ENCODE measurements around the gene ARHGAP26.

Gene ARHGAP26

DNA sequence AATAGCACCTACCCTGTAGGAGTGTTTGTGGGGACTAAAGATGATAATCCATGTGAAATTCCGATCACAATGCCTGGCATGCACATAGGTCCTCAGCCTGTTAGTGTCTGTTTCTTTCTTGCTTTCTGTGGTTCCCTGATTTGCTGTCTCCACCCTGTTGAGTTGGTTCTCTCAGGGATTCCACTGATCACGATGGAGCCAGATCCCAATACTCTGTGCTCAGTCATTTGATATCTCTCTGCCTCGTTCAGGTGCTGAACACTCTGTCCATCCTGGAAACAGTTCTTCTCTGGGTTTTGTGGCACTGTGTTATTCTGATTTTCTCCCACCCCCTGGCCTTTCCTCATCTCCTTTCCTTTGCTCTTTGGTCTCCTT, 60.8 kb downstream of the ARHGAP26 start:
- TF ChIP-seq, protein P1, sequence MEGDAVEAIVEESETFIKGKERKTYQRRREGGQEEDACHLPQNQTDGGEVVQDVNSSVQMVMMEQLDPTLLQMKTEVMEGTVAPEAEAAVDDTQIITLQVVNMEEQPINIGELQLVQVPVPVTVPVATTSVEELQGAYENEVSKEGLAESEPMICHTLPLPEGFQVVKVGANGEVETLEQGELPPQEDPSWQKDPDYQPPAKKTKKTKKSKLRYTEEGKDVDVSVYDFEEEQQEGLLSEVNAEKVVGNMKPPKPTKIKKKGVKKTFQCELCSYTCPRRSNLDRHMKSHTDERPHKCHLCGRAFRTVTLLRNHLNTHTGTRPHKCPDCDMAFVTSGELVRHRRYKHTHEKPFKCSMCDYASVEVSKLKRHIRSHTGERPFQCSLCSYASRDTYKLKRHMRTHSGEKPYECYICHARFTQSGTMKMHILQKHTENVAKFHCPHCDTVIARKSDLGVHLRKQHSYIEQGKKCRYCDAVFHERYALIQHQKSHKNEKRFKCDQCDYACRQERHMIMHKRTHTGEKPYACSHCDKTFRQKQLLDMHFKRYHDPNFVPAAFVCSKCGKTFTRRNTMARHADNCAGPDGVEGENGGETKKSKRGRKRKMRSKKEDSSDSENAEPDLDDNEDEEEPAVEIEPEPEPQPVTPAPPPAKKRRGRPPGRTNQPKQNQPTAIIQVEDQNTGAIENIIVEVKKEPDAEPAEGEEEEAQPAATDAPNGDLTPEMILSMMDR (IDR thresholded peaks at IDR 0.05; ENCODE audit: low read depth, low read length, missing control alignments) = no peak
- no peak overlapping the region for H3K4me3 ChIP-seq (replicated peaks; ENCODE audit: low read depth, low read length)
- DNase-seq (ENCODE audit: extremely low read depth, low read depth) = no peak

DNA sequence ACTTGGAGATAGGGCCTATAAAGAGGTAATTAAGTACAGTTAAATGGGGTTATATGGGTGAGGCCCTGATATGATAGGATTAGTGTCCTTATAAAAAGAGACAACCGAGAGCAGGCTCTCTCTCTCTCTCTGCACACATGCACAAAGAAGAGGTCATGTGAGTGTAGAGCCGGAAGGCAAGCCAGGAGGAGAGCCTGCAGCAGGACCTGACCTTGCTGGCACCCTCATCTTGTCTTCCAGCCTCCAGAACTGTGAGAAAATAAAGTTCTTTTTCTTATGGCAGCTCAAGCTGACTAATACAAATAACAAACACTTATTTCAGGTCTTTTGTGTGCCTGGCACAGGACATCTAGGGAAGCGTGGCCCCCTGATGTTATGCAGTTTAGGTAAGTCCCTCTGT, 62.1 kb downstream of the ARHGAP26 start:
- no peak overlapping the region for H3K4me3 ChIP-seq (replicated peaks; ENCODE audit: low read depth, low read length)
- no peak for DNase-seq (ENCODE audit: extremely low read depth, low read depth)
- TF ChIP-seq, protein P1 (IDR thresholded peaks at IDR 0.05; ENCODE audit: low read depth, low read length, missing control alignments) = no peak

DNA sequence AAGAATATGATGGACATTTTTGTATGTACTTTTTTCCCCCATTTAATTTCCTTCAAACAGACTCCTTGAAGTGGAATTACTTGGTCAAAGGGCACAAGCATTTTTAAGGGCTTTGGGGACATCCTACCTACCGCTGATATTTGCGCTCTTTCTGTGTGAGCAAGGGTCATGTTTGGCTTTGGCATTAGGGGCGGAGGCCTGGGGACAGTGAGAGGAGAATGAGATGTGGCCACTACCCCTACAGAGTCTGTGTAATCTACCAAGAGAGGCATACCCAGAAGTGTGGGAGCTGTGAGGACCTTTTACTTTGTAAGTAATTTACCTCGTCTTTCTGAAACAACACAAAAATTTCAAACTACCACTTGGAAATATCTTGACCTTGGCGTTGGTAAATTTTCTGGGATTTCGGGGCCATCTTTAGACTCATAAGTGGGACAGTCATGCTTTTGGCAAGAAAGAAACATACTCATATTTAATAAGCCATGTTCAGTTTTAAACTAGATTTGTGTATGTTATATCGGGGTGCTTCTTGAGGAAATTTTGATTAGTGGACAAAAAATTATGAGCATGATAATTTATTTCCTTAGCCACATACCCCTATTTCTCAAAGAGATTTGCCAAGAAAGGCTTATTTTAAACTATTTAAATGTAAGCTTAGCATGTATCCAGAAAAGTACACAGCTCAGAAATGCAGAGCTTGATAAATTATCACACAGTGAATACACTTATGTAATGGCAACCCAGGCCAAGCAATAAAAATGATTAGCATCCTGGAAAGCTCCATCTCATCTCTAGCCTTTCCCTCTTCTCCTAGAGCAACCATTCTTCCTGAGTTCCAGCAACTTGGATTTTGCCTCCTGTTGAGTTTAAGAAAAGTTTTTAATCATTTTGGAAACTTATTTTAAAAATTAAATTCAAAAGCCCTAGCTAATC, 63.6 kb downstream of the ARHGAP26 start:
- no peak overlapping the region for H3K4me3 ChIP-seq (replicated peaks; ENCODE audit: low read depth, low read length)
- no peak for DNase-seq (ENCODE audit: extremely low read depth, low read depth)
- TF ChIP-seq, protein P1 (IDR thresholded peaks at IDR 0.05; ENCODE audit: low read depth, low read length, missing control alignments) = no peak

DNA sequence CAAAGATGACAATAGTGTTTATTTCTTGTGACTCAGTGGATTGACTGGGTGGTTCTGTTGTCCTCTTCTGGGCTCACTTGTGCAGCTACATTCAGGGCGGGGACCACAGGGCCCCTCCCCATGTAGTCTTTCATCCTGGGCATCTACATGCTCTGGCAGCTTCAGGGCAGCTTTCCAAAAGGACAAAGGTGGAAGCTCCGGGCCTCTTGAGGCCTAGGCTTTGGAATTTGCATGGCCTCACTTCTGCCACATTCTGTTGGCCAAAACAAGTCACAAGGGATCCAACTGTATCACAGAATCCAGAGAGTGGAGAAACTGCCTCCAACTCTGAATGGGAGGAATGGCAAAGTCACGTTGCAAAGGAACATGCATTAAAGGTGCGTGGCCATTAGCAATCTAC, 64.3 kb downstream of the ARHGAP26 start:
- H3K4me3 ChIP-seq (replicated peaks; ENCODE audit: low read depth, low read length) = no peak overlapping the region
- TF ChIP-seq, protein P1 (IDR thresholded peaks at IDR 0.05; ENCODE audit: low read depth, low read length, missing control alignments) = no peak
- DNase-seq (ENCODE audit: extremely low read depth, low read depth) = no peak

DNA sequence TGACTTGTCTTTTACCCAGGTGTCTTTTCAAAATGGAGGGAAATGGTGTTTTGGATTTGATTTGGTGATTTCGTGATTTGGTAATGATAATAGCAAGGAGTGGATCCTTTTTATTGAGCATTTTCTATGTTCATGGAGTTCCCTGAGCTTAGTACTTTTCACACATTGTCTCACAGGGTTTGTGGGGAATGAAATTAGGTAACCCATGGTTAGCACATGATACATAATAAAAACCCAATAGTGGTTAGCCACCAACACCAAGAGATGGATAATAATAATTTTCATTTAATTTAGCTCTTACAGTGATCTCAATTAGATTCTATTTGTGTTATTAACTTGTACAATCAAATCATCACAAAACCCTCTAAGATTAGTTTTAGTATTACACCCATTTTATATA, 65.4 kb downstream of the ARHGAP26 start:
- DNase-seq (ENCODE audit: extremely low read depth, low read depth) = no peak
- no peak overlapping the region for H3K4me3 ChIP-seq (replicated peaks; ENCODE audit: low read depth, low read length)
- TF ChIP-seq, protein P1 (IDR thresholded peaks at IDR 0.05; ENCODE audit: low read depth, low read length, missing control alignments) = no peak

DNA sequence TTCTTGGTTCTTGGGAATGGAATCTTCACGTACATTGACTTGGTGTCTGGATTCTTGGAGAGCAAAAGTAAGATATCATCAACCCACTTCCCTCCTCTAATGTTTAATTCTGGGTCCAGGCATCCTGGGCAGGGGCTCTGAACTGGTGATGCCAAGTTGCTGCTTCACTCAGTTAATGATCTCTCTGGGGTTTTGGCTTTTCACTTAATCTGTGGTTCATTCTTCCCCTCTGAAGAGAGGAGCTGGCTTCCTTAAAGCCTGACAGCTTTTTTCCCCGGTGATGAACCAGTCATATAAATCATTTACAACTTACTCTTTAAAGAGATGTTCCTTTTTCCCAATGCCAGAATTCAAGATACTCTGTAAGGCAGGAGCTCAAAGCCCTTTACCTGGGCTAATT, 65.9 kb downstream of the ARHGAP26 start:
- TF ChIP-seq, protein P1 (IDR thresholded peaks at IDR 0.05; ENCODE audit: low read depth, low read length, missing control alignments) = no peak
- no peak for DNase-seq (ENCODE audit: extremely low read depth, low read depth)

More for the DNA sequence above, 65.9 kb downstream of the ARHGAP26 start:
- no peak overlapping the region for H3K4me3 ChIP-seq (replicated peaks; ENCODE audit: low read depth, low read length)

All from HFF-Myc (cell line).